Mucosa of rectum (tissue), 2 donors: ENCODE results near the gene OR6X1.
A peak's percentile ranks its signal among the peaks of the same experiment; 100 is the strongest.

Experiments used
- H3K27ac ChIP-seq, 2 donors: one replicate each; pipeline ENCODE4 v1.7.0; 2013; ENCODE audit warnings: inconsistent platforms in 2 of 2, low read depth in 2 of 2, low read length in 2 of 2
- H3K27me3 ChIP-seq, 2 donors: one replicate each; pipeline ENCODE4 v1.7.0; 2013; ENCODE audit warnings: low read length in 2 of 2; ENCODE audit not compliant: control insufficient read depth in 2 of 2, insufficient read depth in 2 of 2
- H3K36me3 ChIP-seq, 2 donors: one replicate each; pipeline ENCODE4 v1.7.0; 2013; ENCODE audit warnings: low read length in 2 of 2; ENCODE audit not compliant: control insufficient read depth in 2 of 2, insufficient read depth in 2 of 2
- H3K4me1 ChIP-seq, 2 donors: one replicate each; pipeline ENCODE4 v1.7.0; 2013; ENCODE audit warnings: low read length in 2 of 2, mild to moderate bottlenecking in 1 of 2; ENCODE audit not compliant: control insufficient read depth in 2 of 2, insufficient read depth in 2 of 2
- H3K4me3 ChIP-seq, 2 donors: one replicate each; pipeline ENCODE4 v1.7.0; 2013; ENCODE audit warnings: low read length in 2 of 2
- H3K9ac ChIP-seq, 2 donors: one replicate each; pipeline ENCODE4 v1.7.0; 2013; ENCODE audit warnings: low read length in 2 of 2, low read depth in 1 of 2, mild to moderate bottlenecking in 1 of 2
- H3K9me3 ChIP-seq, 2 donors: one replicate each; pipeline ENCODE4 v1.7.0; 2013; ENCODE audit warnings: low read length in 2 of 2; ENCODE audit not compliant: control insufficient read depth in 2 of 2
- donor health status: healthy.
- donor health status: Normal muscosa, but diverticular disease.

The OR6X1 gene

GRCh38 chr11:123754101-123754568, at the start of gene OR6X1:
OR6X1 (minus strand) TSS chr11:123754518; CDS start chr11:123754518, 0 bp downstream.
- Histone ChIP-seq H3K27ac (no peak within 1 kb of the TSS), H3K4me1 (no peaks in the 10 kb centered on the region), H3K9ac (no peak within 1 kb of the TSS), H3K36me3 (no peaks in the 10 kb centered on the region), H3K4me3 (no peak within 1 kb of the TSS), H3K27me3 (no peaks in the 10 kb centered on the region), H3K9me3 (no peaks in the 10 kb centered on the region)

DNA sequence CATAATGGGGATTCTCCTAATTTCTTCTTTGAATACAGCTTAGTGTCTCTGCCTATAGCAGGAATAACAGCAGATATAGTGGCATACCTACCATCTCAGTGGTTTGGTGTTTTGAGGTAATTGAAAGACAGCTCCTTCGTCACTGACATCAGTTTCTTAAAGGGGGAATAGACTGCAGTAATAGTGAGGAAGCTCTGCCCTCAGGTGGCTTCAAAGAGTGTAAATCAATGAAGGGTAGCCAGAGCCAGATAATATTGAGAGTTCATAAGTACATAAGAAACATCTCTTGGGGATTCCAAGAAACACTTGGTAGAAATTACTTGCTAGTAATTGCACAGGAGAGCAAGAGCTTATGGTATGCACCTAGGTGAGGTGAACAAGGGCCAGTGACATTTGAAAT, 47.4 kb upstream of the OR6X1 start:
- no peak overlapping the region for H3K9ac ChIP-seq
- H3K36me3 ChIP-seq = no peaks in the 10 kb centered on the region
- H3K4me1 ChIP-seq = no peaks in the 10 kb centered on the region
- H3K4me3 ChIP-seq = no peak overlapping the region
- H3K27me3 ChIP-seq = no peaks in the 10 kb centered on the region
- H3K9me3 ChIP-seq = no peaks in the 10 kb centered on the region
- no peak overlapping the region for H3K27ac ChIP-seq

DNA sequence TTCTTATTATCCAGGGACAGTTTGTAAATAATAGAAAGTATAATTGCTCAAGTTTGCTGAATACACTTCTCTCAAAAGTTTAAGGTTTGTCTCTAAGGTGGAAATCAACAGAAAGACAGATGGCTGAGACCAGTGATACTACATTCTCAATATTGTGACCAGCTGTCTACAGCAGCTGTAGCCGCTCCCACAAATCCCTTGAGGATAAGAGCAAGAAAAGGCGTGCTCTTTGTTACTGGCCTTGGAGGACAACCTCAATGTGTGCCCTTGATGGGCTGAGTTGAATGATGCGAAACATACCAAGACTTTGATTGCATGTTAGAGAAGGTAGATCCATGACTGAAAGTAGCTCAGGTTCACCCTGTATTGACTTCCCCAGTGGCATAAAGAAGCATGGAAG, 45.7 kb upstream of the OR6X1 start:
- no peak overlapping the region for H3K4me3 ChIP-seq
- no peak overlapping the region for H3K27ac ChIP-seq
- no peaks in the 10 kb centered on the region for H3K36me3 ChIP-seq
- H3K27me3 ChIP-seq = no peaks in the 10 kb centered on the region
- H3K9me3 ChIP-seq = no peaks in the 10 kb centered on the region
- H3K4me1 ChIP-seq = no peaks in the 10 kb centered on the region
- H3K9ac ChIP-seq = no peak overlapping the region

DNA sequence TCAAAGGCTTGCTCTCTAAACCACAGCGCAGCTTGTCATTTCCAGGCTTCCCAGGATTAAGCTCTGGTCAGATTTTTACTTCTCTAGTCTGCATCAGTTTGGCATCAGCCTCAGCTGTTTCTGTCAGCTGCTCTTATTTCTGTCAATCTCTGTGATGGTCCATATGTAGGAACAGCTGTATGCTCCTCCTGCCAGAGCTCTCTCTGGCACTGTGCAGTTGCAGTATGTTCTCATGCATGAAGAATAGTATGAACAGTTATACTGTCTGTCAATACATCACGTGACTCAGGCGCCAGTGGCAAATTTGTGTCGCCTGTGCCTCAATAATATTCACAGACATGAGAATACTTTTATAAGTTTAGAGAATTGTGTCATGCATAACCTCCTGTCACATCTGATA, 45.1 kb upstream of the OR6X1 start:
- no peak overlapping the region for H3K27ac ChIP-seq
- H3K9me3 ChIP-seq = no peaks in the 10 kb centered on the region
- no peaks in the 10 kb centered on the region for H3K36me3 ChIP-seq
- no peaks in the 10 kb centered on the region for H3K27me3 ChIP-seq
- H3K9ac ChIP-seq = no peak overlapping the region
- no peak overlapping the region for H3K4me3 ChIP-seq
- no peaks in the 10 kb centered on the region for H3K4me1 ChIP-seq

GRCh38 chr11:123798513-123799252, 44.4 kb upstream of the OR6X1 start:
- Histone ChIP-seq H3K27me3 (no peaks in the 10 kb centered on the region), H3K27ac (no peak overlapping the region), H3K36me3 (no peaks in the 10 kb centered on the region), H3K4me1 (no peaks in the 10 kb centered on the region), H3K4me3 (no peak overlapping the region), H3K9me3 (no peaks in the 10 kb centered on the region), H3K9ac (no peak overlapping the region)

DNA sequence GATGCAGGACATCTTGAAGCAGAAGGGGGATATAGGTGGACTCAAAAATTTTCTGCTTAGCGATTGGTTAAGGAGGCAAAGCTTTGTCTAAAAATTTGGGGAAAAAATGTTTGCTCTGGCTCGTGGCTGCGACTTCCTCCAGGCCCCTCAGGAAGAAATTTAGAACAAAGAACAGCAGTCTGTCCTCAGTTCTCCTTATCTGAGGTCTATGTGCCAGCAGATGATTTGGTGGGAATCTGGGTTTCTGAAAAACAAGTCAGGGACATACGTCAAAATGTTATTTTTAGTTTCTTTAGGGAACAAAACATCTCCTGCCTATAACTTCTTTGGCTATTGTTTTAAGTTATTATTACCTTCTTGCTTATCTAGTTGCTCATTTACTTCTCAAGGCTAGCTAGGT, 43.8 kb upstream of the OR6X1 start:
- H3K36me3 ChIP-seq = no peaks in the 10 kb centered on the region
- no peak overlapping the region for H3K4me3 ChIP-seq
- H3K27me3 ChIP-seq = no peaks in the 10 kb centered on the region
- no peak overlapping the region for H3K27ac ChIP-seq
- no peaks in the 10 kb centered on the region for H3K9me3 ChIP-seq
- H3K9ac ChIP-seq = no peak overlapping the region
- H3K4me1 ChIP-seq = no peaks in the 10 kb centered on the region

- H3K27me3 ChIP-seq = no peaks in the 10 kb centered on the region
- H3K4me1 ChIP-seq = no peaks in the 10 kb centered on the region
- no peak overlapping the region for H3K27ac ChIP-seq
- no peaks in the 10 kb centered on the region for H3K36me3 ChIP-seq
- H3K4me3 ChIP-seq = no peak overlapping the region
- no peak overlapping the region for H3K9ac ChIP-seq
- no peaks in the 10 kb centered on the region for H3K9me3 ChIP-seq
These were observed 43.2 kb upstream of the OR6X1 start for GRCh38 chr11:123797541-123797940.

DNA sequence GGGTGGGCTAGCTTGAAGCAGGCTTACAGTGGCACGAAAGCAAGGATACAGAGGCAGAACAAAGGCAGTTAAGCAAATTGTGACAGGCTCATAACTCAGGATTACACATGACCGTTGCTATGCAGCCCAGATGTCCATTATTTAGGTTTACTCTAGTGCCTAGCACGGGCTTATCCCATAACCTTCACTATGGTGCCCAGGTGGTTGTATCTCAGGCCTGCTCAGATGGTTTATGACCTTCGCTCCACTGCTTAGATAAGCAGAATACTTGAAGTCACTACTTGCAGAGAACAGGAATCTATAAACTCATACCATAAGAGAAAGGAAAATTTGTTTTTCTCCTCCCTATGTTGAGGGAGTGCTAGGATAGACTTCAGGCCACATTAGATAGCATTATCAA, 42.8 kb upstream of the OR6X1 start:
- no peaks in the 10 kb centered on the region for H3K27me3 ChIP-seq
- no peaks in the 10 kb centered on the region for H3K9me3 ChIP-seq
- no peak overlapping the region for H3K27ac ChIP-seq
- H3K36me3 ChIP-seq = no peaks in the 10 kb centered on the region
- no peaks in the 10 kb centered on the region for H3K4me1 ChIP-seq
- no peak overlapping the region for H3K9ac ChIP-seq
- H3K4me3 ChIP-seq = no peak overlapping the region

DNA sequence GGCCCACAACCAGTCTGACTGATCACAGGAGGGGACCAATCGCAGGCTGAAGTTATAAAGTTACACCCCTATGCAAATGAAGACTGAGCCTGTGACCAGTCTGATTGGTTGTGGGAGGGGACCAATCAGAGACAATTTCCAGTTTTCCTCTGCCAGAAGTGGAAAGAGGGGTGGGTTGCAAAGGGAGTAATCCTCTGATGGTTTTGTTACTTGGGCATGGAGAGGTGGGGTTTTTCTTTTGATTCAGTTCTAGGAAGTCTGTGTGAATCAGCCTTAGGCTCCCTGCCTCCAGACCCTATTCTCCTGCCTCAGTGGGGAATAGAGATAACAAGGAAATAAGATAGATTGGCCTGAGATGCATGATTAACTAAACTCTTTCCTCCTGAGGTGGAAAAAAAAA, 41.9 kb upstream of the OR6X1 start:
- Histone ChIP-seq H3K4me1 (no peaks in the 10 kb centered on the region), H3K9ac (no peak overlapping the region), H3K4me3 (no peak overlapping the region), H3K9me3 (no peaks in the 10 kb centered on the region), H3K27ac (no peak overlapping the region), H3K27me3 (no peaks in the 10 kb centered on the region), H3K36me3 (no peaks in the 10 kb centered on the region)

GRCh38 chr11:123783536-123783935, 29.2 kb upstream of the OR6X1 start:
- Histone ChIP-seq H3K9ac (no peak overlapping the region), H3K4me1 (peaks cover 0 to 3% of the 10 kb centered on the region in 2 donors), H3K9me3 (no peaks in the 10 kb centered on the region), H3K36me3 (no peaks in the 10 kb centered on the region), H3K27ac (peak overlapping the region in 1 of 2 donors; percentile 19), H3K4me3 (no peak overlapping the region), H3K27me3 (no peaks in the 10 kb centered on the region)
